Mucosa of stomach (tissue), 1 donor: ENCODE data around the gene CHCHD5.

ENCODE experiments used
- H3K27me3 ChIP-seq: one replicate; pipeline ENCODE4 v1.7.0; 2013; ENCODE audit warnings: mild to moderate bottlenecking, low read length; ENCODE audit not compliant: control insufficient read depth, insufficient read depth
- H3K36me3 ChIP-seq: one replicate; pipeline ENCODE4 v1.7.0; 2013; ENCODE audit warnings: low read length; ENCODE audit not compliant: control insufficient read depth, insufficient read depth
- H3K4me1 ChIP-seq: one replicate; pipeline ENCODE4 v1.7.0; 2013; ENCODE audit warnings: mild to moderate bottlenecking, low read length; ENCODE audit not compliant: control insufficient read depth, insufficient read depth
- H3K4me3 ChIP-seq: one replicate; pipeline ENCODE4 v1.7.0; 2013; ENCODE audit warnings: low read length
- H3K9ac ChIP-seq: one replicate; pipeline ENCODE4 v1.7.0; 2013; ENCODE audit warnings: mild to moderate bottlenecking, low read length, moderate library complexity
- H3K9me3 ChIP-seq: one replicate; pipeline ENCODE4 v1.7.0; 2013; ENCODE audit warnings: mild to moderate bottlenecking, low read length, moderate library complexity; ENCODE audit not compliant: control insufficient read depth
- donor health status: Pancreatic carcinoma.

CHCHD5 gene

DNA sequence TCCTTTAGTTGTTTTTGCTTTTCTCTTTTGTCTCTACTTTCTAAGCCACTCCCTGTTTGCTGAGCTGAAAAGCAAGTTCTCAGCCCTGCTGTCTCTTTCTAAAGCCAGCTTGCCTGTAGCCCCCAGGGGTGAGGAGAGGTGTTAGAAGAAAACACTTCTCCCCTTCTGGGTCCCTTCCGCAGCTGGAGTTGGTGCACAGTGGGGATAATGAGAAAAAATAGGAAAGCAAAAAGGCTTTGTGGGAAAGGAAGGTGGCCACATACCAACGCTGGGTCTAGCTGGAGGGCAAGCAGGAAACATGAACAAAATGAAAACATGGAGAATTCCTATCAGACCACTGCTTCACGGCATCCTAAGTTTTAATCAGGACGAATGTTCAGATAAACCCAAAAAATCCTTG is 45.9 kb downstream of the CHCHD5 start:
- Histone ChIP-seq H3K9ac (no peak overlapping the region), H3K9me3 (no peaks in the 10 kb centered on the region), H3K4me1 (peaks cover 23% of the 10 kb centered on the region), H3K4me3 (no peak overlapping the region), H3K36me3 (no peaks in the 10 kb centered on the region), H3K27me3 (no peaks in the 10 kb centered on the region)

DNA sequence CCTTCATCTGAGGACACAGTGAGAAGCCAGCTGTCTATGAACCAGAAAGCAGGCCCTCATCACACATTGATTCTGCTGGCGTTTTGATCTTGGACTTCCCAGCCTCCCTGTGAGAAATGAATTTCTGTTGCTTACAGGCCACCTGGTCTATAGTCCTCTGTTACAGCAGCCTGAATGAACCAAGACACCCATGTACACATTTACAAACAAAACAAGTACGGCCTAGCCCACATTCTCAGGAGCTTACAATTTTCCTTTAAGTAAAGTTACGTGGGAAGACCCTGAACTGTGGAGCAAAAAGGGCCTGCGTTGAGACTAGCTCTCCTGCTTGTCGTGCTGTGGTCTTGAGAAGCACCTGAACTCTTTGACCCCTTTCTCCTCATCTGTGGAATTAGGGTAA is 49.3 kb downstream of the CHCHD5 start:
- Histone ChIP-seq H3K9ac (no peak overlapping the region), H3K4me1 (peaks cover 11% of the 10 kb centered on the region), H3K27me3 (no peaks in the 10 kb centered on the region), H3K9me3 (no peaks in the 10 kb centered on the region), H3K36me3 (no peaks in the 10 kb centered on the region), H3K4me3 (no peak overlapping the region)

DNA sequence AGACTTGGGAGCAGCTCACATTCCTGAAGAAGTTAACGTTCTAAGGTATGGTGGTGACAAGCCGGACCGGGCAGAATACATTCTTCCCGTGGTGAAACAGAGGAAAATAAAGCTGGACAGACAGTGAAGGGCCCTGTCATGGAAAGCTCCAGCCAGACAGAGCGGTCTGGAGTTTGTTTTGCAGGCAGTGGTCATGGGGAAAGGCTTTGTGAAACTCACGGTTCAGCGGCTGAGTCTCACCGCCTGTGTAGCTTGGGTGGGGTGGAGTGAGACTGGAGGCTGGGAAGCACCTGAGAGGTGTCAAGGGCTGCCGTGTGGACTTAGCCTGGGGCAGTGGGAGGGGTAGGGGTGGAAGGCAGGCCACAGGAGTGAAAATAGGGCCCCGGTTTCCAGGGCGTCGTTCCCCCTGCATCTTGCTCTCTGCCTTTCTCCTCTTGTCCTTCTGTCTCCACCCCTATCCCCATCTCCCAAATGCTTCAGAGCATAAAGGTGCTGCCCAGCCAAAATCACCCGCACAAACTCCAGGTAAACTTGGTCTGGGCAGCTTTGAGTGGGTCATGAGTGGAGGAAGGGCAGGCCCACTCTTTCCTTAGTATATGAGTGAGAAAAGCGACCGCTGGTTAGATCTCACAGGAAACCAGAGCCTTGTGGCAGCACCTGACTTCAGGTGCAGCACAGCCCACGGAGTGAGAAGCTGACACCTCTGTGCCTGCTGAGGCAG is 49.9 kb downstream of the CHCHD5 start:
- no peaks in the 10 kb centered on the region for H3K27me3 ChIP-seq
- no peak overlapping the region for H3K4me3 ChIP-seq
- H3K9ac ChIP-seq = no peak overlapping the region
- H3K4me1 ChIP-seq = peaks cover 11% of the 10 kb centered on the region
- no peaks in the 10 kb centered on the region for H3K36me3 ChIP-seq
- H3K9me3 ChIP-seq = no peaks in the 10 kb centered on the region

DNA sequence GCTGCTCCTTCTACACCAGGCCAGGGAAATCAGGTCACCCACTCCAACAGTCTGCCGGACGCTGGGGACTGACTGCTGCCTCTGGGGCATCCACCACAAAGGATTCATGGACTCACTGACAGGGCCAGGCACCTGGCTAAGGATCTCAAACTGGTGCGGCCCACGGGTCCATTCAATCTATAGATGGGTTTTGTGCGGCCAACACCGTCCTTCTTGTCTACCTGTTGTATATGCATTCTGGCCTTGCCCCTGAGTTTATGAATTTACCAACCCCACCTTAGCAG is 50.4 kb downstream of the CHCHD5 start:
- Histone ChIP-seq H3K9me3 (no peaks in the 10 kb centered on the region), H3K4me3 (no peak overlapping the region), H3K36me3 (no peaks in the 10 kb centered on the region), H3K27me3 (no peaks in the 10 kb centered on the region), H3K9ac (no peak overlapping the region), H3K4me1 (peaks cover 11% of the 10 kb centered on the region)

DNA sequence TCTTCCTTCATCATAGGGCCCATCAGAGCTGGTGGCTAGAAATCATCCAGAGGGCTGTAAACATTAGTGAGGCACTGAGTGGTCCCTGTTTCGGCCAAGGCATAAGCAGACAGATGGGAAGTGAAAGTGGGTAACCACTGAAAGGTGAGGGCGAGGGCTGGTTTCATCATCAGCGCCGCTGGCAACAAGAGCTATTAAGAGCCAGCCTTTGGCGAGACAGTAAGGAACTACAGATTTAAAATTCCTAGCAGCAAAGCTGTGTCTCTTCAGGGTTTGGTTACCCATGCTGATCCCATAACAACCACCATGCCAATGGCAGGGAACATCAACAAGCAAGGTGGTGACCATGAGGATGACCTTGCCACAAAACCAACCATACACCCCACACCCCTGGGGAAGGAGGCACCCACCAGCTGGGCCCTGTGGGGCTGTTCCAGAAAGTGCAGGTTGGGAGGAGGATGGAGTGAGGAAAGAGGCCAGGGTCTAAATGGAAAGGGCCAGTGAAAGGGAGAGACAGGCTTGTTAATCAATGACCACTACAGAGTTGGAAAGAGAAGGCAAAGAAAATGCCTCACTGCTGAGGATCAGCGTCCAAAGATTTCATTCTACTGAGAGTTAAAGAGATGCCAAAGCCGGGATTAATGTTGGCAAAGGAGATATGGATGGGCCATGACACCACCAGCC is 52.3 kb downstream of the CHCHD5 start:
- Histone ChIP-seq H3K9me3 (no peaks in the 10 kb centered on the region), H3K36me3 (no peaks in the 10 kb centered on the region), H3K9ac (no peak overlapping the region), H3K27me3 (no peaks in the 10 kb centered on the region), H3K4me3 (no peak overlapping the region), H3K4me1 (peaks cover 13% of the 10 kb centered on the region)

DNA sequence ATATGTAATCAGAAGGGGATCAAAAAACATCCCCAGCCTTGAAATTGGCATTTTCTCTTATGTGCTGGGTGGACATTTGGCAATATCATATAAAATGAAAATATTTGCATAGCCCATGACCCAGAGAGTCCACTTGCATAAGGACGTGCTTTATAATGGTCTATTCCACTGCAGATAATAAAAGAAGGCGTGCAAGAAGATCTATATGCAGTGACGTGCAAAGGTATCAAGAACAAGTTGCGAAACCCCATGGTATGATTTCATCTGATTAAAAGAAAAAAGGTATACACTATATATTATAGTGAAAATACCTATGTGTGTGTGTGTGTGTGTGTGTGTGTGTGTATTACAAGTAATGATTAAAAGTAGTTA is 52.9 kb downstream of the CHCHD5 start:
- Histone ChIP-seq H3K27me3 (no peaks in the 10 kb centered on the region), H3K9me3 (no peaks in the 10 kb centered on the region), H3K9ac (no peak overlapping the region), H3K36me3 (no peaks in the 10 kb centered on the region), H3K4me1 (peaks cover 14% of the 10 kb centered on the region), H3K4me3 (no peak overlapping the region)
